Activated T-helper 1 cell treated with anti-CD3 and anti-CD28 coated beads, Interleukin-12 subunit alpha, Interleukin-12 subunit beta, Interleukin-2, Interleukin-4 antibody, amounts not matched to agents 30 ng/mL and 10 ng/mL and 1 ng/mL, durations not matched to agents 14 hours and 24 hours and 36 hours (primary cell): ENCODE results near the gene DNAH11. TPM values are rescaled to one million over a fixed set of nuclear protein-coding genes. Genes with fewer than 3 reads are reported as not detected.
"Not testable (repeated sequence)": the region's sequence is repeated elsewhere in the genome, so short reads cannot be mapped to it uniquely, and the experiment has no call there.

Source experiments
- DNase-seq: peaks from one replicate; pipeline ENCODE4 v3.0.0; 2021; ENCODE audit warnings: low spot score
- H3K27ac Mint-ChIP-seq: one replicate; pipeline ENCODE4 v1.8.0; 2021; ENCODE audit warnings: mild to moderate bottlenecking, mixed read lengths
- H3K27me3 Mint-ChIP-seq: one replicate; pipeline ENCODE4 v1.8.0; 2022; ENCODE audit warnings: mild to moderate bottlenecking, moderate library complexity, mixed read lengths; ENCODE audit not compliant: insufficient read depth
- H3K36me3 Mint-ChIP-seq: one replicate; pipeline ENCODE4 v1.8.0; 2021; ENCODE audit warnings: low read depth, mixed read lengths
- H3K4me1 Mint-ChIP-seq: one replicate; pipeline ENCODE4 v1.8.0; 2021; ENCODE audit warnings: low read depth, mixed read lengths
- H3K4me3 Mint-ChIP-seq: one replicate; pipeline ENCODE4 v1.8.0; 2021; ENCODE audit warnings: mild to moderate bottlenecking, moderate library complexity, mixed read lengths
- H3K9me3 Mint-ChIP-seq: one replicate; pipeline ENCODE4 v1.8.0; 2021; ENCODE audit warnings: mixed read lengths
- intact Hi-C: fragments of 100-400 bp; cut with micrococcal nuclease; formaldehyde crosslinking; loops from one replicate; pipeline ENCODE4 v1.15.1; 2024
- total RNA-seq: library from RNA; stranded (reverse); gene quantifications from 2 replicates; pipeline ENCODE4 v1.2.3, GENCODE V29; 2022

Gene DNAH11
- total RNA-seq, 1 donor from 2014 or later, result 1.3 TPM

- H3K9me3 Mint-ChIP-seq, H3K4me3 Mint-ChIP-seq, intact Hi-C loops, DNase-seq, H3K27ac Mint-ChIP-seq, H3K36me3 Mint-ChIP-seq: not testable (repeated sequence)
- H3K27me3 Mint-ChIP-seq, result peaks cover 21% of the 10 kb centered on the region
- H3K4me1 Mint-ChIP-seq, result peaks cover 14% of the 10 kb centered on the region
These were observed 6.3 kb upstream of the DNAH11 start for GRCh38 chr7:21536445-21537118.

GRCh38 chr7:21538936-21539495, 3.8 kb upstream of the DNAH11 start:
- Mint-ChIP-seq H3K9me3 (no peaks in the 10 kb centered on the region), H3K27ac (no peak overlapping the region), H3K36me3 (peaks cover 1% of the 10 kb centered on the region), H3K4me3 (no peak overlapping the region), H3K4me1 (peaks cover 19% of the 10 kb centered on the region), H3K27me3 (peaks cover 23% of the 10 kb centered on the region)
- DNase-seq, result no peak
- intact Hi-C loops, result no loop called here

- peak overlapping the region; percentile 81 for H3K4me3 Mint-ChIP-seq
- intact Hi-C loops, result loop anchor here (5.0 to 10.0 kb wide), 4 partner anchors 221 to 749 kb away; no protein-coding TSS in a partner anchor
- H3K36me3 Mint-ChIP-seq, result peaks cover 11% of the 10 kb centered on the region
- H3K27me3 Mint-ChIP-seq, result peaks cover 41% of the 10 kb centered on the region
- H3K27ac Mint-ChIP-seq, result peak overlapping the region; percentile 44
- peaks cover 22% of the 10 kb centered on the region for H3K4me1 Mint-ChIP-seq
- no peaks in the 10 kb centered on the region for H3K9me3 Mint-ChIP-seq
- DNase-seq, result no peak
These were observed 876 bp downstream of the DNAH11 start for GRCh38 chr7:21543528-21544302.

- no peak for DNase-seq
- Mint-ChIP-seq H3K27ac (peak overlapping the region; percentile 21), H3K27me3 (peaks cover 41% of the 10 kb centered on the region), H3K9me3 (no peaks in the 10 kb centered on the region), H3K4me1 (peaks cover 16% of the 10 kb centered on the region), H3K36me3 (peaks cover 11% of the 10 kb centered on the region), H3K4me3 (peak overlapping the region; percentile 81)
- intact Hi-C loops, result loop anchor here (5.0 to 10.0 kb wide), 4 partner anchors 221 to 749 kb away; no protein-coding TSS in a partner anchor
These were observed 1.4 kb downstream of the DNAH11 start for GRCh38 chr7:21544303-21544656.

GRCh38 chr7:21544715-21545114, 1.9 kb downstream of the DNAH11 start:
- no peak overlapping the region for H3K27ac Mint-ChIP-seq
- peaks cover 11% of the 10 kb centered on the region for H3K36me3 Mint-ChIP-seq
- no peaks in the 10 kb centered on the region for H3K9me3 Mint-ChIP-seq
- H3K4me3 Mint-ChIP-seq, result no peak overlapping the region
- H3K4me1 Mint-ChIP-seq, result peaks cover 12% of the 10 kb centered on the region
- no peak for DNase-seq
- peaks cover 38% of the 10 kb centered on the region for H3K27me3 Mint-ChIP-seq
- intact Hi-C loops, result loop anchor here (5.0 to 10.0 kb wide), 4 partner anchors 220 to 750 kb away; no protein-coding TSS in a partner anchor

GRCh38 chr7:21547501-21547900, 4.7 kb downstream of the DNAH11 start:
- no peak overlapping the region for H3K4me3 Mint-ChIP-seq
- peaks cover 6% of the 10 kb centered on the region for H3K4me1 Mint-ChIP-seq
- H3K36me3 Mint-ChIP-seq, result peaks cover 11% of the 10 kb centered on the region
- intact Hi-C loops, result loop anchor here (10.0 kb wide), 3 partner anchors 217 to 753 kb away; no protein-coding TSS in a partner anchor
- no peak for DNase-seq
- no peaks in the 10 kb centered on the region for H3K9me3 Mint-ChIP-seq
- peaks cover 28% of the 10 kb centered on the region for H3K27me3 Mint-ChIP-seq
- no peak overlapping the region for H3K27ac Mint-ChIP-seq

- no peak overlapping the region for H3K27ac Mint-ChIP-seq
- H3K4me3 Mint-ChIP-seq, result no peak overlapping the region
- H3K27me3 Mint-ChIP-seq, result peaks cover 25% of the 10 kb centered on the region
- peaks cover 11% of the 10 kb centered on the region for H3K36me3 Mint-ChIP-seq
- H3K4me1 Mint-ChIP-seq, result peaks cover 6% of the 10 kb centered on the region
- no peaks in the 10 kb centered on the region for H3K9me3 Mint-ChIP-seq
- DNase-seq, result no peak
- intact Hi-C loops, result loop anchor here (10.0 kb wide), 3 partner anchors 216 to 754 kb away; no protein-coding TSS in a partner anchor
These were observed 5.7 kb downstream of the DNAH11 start for GRCh38 chr7:21548491-21548890.

- Mint-ChIP-seq H3K4me3 (no peak overlapping the region), H3K36me3 (peaks cover 8% of the 10 kb centered on the region), H3K27me3 (peaks cover 11% of the 10 kb centered on the region), H3K27ac (no peak overlapping the region), H3K4me1 (no peaks in the 10 kb centered on the region), H3K9me3 (no peaks in the 10 kb centered on the region)
- intact Hi-C loops, result no loop called here
- DNase-seq, result no peak
These were observed 7.2 kb downstream of the DNAH11 start for GRCh38 chr7:21550076-21550475.

GRCh38 chr7:21550821-21551531, 8.1 kb downstream of the DNAH11 start:
- no peaks in the 10 kb centered on the region for H3K4me1 Mint-ChIP-seq
- intact Hi-C loops, result no loop called here

GRCh38 chr7:21562385-21562784, 19.5 kb downstream of the DNAH11 start:
- peaks cover 3% of the 10 kb centered on the region for H3K36me3 Mint-ChIP-seq
- H3K27ac Mint-ChIP-seq, result no peak overlapping the region
- intact Hi-C loops, result no loop called here
- no peaks in the 10 kb centered on the region for H3K27me3 Mint-ChIP-seq
- no peak overlapping the region for H3K4me3 Mint-ChIP-seq
- DNase-seq, result no peak
- no peaks in the 10 kb centered on the region for H3K4me1 Mint-ChIP-seq
- no peaks in the 10 kb centered on the region for H3K9me3 Mint-ChIP-seq

More at GRCh38 chr7:21550821-21551531, 8.1 kb downstream of the DNAH11 start:
- Mint-ChIP-seq H3K9me3 (no peaks in the 10 kb centered on the region), H3K36me3 (peaks cover 5% of the 10 kb centered on the region), H3K27me3 (peaks cover 8% of the 10 kb centered on the region), H3K27ac (no peak overlapping the region), H3K4me3 (no peak overlapping the region)
- no peak for DNase-seq

- peaks cover 1% of the 10 kb centered on the region for H3K36me3 Mint-ChIP-seq
- H3K27ac Mint-ChIP-seq, result no peak overlapping the region
- no peak for DNase-seq
- no peaks in the 10 kb centered on the region for H3K9me3 Mint-ChIP-seq
- intact Hi-C loops, result no loop called here
- no peaks in the 10 kb centered on the region for H3K27me3 Mint-ChIP-seq
- no peaks in the 10 kb centered on the region for H3K4me1 Mint-ChIP-seq
- H3K4me3 Mint-ChIP-seq, result no peak overlapping the region
These were observed 22.8 kb downstream of the DNAH11 start for GRCh38 chr7:21565614-21566013.

GRCh38 chr7:21566094-21566493, 23.3 kb downstream of the DNAH11 start:
- no peak overlapping the region for H3K4me3 Mint-ChIP-seq
- intact Hi-C loops, result no loop called here
- H3K36me3 Mint-ChIP-seq, result peaks cover 3% of the 10 kb centered on the region
- peaks cover 3% of the 10 kb centered on the region for H3K27me3 Mint-ChIP-seq
- no peak for DNase-seq
- H3K9me3 Mint-ChIP-seq, result no peaks in the 10 kb centered on the region
- H3K27ac Mint-ChIP-seq, result no peak overlapping the region
- no peaks in the 10 kb centered on the region for H3K4me1 Mint-ChIP-seq
